PC-3 (cell line): Measurements from ENCODE around the gene ITPR3. TPM values are rescaled to one million over a fixed set of nuclear protein-coding genes. Genes with fewer than 3 reads are reported as not detected.

ENCODE experiments used
- ATAC-seq: fragments of 200-7000 bp; cut with Tn5 transposase; 2 replicates; pipeline ENCODE4 v1.9.1; 2020; ENCODE audit warnings: mild to moderate bottlenecking, moderate library complexity
- BruUV-seq: library from RNA; stranded (reverse); fragments of 400-500 nt; replicated peaks from 2 replicates; lab custom pipeline; 2021; lab: Mats Ljungman, UMichigan
- CTCF ChIA-PET: fragments of 300-600 bp; sonication (Branson Sonifier 250); formaldehyde crosslinking; loops from one replicate; lab custom pipeline; 2022; ENCODE audit warnings: antibody characterized with exemption; lab: Charles Lee
- POLR2A ChIA-PET: fragments of 300-600 bp; sonication (Branson Sonifier 250); formaldehyde crosslinking; loops from one replicate; lab custom pipeline; 2022; ENCODE audit warnings: antibody characterized with exemption; ENCODE audit not compliant: unreplicated experiment; lab: Charles Lee
- DNase-seq: peaks from one replicate; pipeline ENCODE4 v3.0.0-alpha.2; 2015
- H2AFZ ChIP-seq: fragments of 300-600 bp; sonication (generic); 2 replicates; pipeline ENCODE4 v1.6.0; 2016; ENCODE audit warnings: antibody characterized with exemption, low read length
- H3F3A ChIP-seq: fragments of 300-600 bp; sonication (generic); one replicate; pipeline ENCODE4 v1.6.0; 2017; ENCODE audit warnings: antibody characterized with exemption, low read length, control low read depth, mild to moderate bottlenecking; ENCODE audit not compliant: unreplicated experiment
- H3K27ac ChIP-seq: fragments of 300-600 bp; sonication (generic); 2 replicates; pipeline ENCODE4 v1.5.1; 2016; ENCODE audit warnings: mild to moderate bottlenecking, low read length
- H3K27me3 ChIP-seq: fragments of 300-600 bp; sonication (generic); 2 replicates; pipeline ENCODE4 v1.6.1; 2016; ENCODE audit warnings: low read length, mixed read lengths
- H3K36me3 ChIP-seq: fragments of 300-600 bp; sonication (generic); 2 replicates; pipeline ENCODE4 v1.6.1; 2016; ENCODE audit warnings: low read depth, mixed run types, low read length, mixed read lengths
- H3K4me1 ChIP-seq: fragments of 300-600 bp; sonication (generic); 2 replicates; pipeline ENCODE4 v1.5.1; 2016; ENCODE audit warnings: low read length; ENCODE audit not compliant: insufficient read depth
- H3K4me2 ChIP-seq: fragments of 300-600 bp; sonication (generic); 2 replicates; pipeline ENCODE4 v1.6.0; 2016; ENCODE audit warnings: low read length
- H3K4me3 ChIP-seq: fragments of 300-600 bp; sonication (generic); 2 replicates; pipeline ENCODE4 v1.5.1; 2016; ENCODE audit warnings: mild to moderate bottlenecking, low read length, mixed read lengths
- H3K79me2 ChIP-seq: fragments of 300-600 bp; sonication (generic); 2 replicates; pipeline ENCODE4 v1.6.1; 2017; ENCODE audit warnings: low read length, mixed read lengths
- H3K9ac ChIP-seq: fragments of 300-600 bp; sonication (generic); 2 replicates; pipeline ENCODE4 v1.6.0; 2016; ENCODE audit warnings: mild to moderate bottlenecking, low read length
- H3K9me2 ChIP-seq: fragments of 300-600 bp; sonication (generic); replicated peaks from 2 replicates; pipeline ENCODE4 v1.6.1; 2016; ENCODE audit warnings: mixed run types, low read length, mixed read lengths
- H3K9me3 ChIP-seq: fragments of 300-600 bp; sonication (generic); 2 replicates; pipeline ENCODE4 v1.6.1; 2016; ENCODE audit warnings: low read length, mixed read lengths
- H4K20me1 ChIP-seq: fragments of 300-600 bp; sonication (generic); 2 replicates; pipeline ENCODE4 v1.6.1; 2016; ENCODE audit warnings: low read length, mixed read lengths
- CTCF ChIP-seq: fragments of 300-600 bp; sonication (generic); conservative IDR thresholded peaks from 2 replicates; pipeline ENCODE4 v1.5.1; 2017; ENCODE audit warnings: antibody characterized with exemption, low read depth, mild to moderate bottlenecking, low read length
- EZH2 ChIP-seq: fragments of 300-600 bp; sonication (generic); IDR thresholded peaks from one replicate; pipeline ENCODE4 v1.6.1; 2017; ENCODE audit warnings: antibody characterized with exemption, mild to moderate bottlenecking, low read length; ENCODE audit not compliant: unreplicated experiment
- EZH2phosphoT487 ChIP-seq: fragments of 300-600 bp; sonication (generic); IDR thresholded peaks from 2 replicates; pipeline ENCODE4 v1.6.1; 2018; ENCODE audit warnings: mild to moderate bottlenecking, antibody characterized with exemption, low read length, borderline replicate concordance
- intact Hi-C: fragments of 100-400 bp; cut with micrococcal nuclease; formaldehyde crosslinking; loops from 2 replicates; pipeline ENCODE4 v1.9.0; 2023
- total RNA-seq: library from RNA; depleted of rRNA; stranded (reverse); fragments of >200 nt; gene quantifications from 2 replicates; pipeline ENCODE4 v1.2.3, GENCODE V29; 2014

ITPR3 gene
- total RNA-seq, 1 experiment from 2014 or later, result 41.8 TPM

- ChIA-PET POLR2A (no interaction called here), CTCF (interaction anchor here (0.5 kb wide), 1 partner anchor 9 kb away, joined by 3 read pairs; no protein-coding TSS in a partner anchor)
- Histone ChIP-seq H2AFZ (no peak overlapping the region), H3K9me3 (no peaks in the 10 kb centered on the region), H3K79me2 (no peaks in the 10 kb centered on the region), H3K9me2 (no peaks in the 10 kb centered on the region), H4K20me1 (no peaks in the 10 kb centered on the region), H3K4me2 (no peak overlapping the region), H3K27me3 (no peaks in the 10 kb centered on the region), H3K36me3 (no peaks in the 10 kb centered on the region), H3F3A (no peaks in the 10 kb centered on the region), H3K4me3 (no peak overlapping the region), H3K4me1 (peaks cover 20% of the 10 kb centered on the region), H3K9ac (no peak overlapping the region), H3K27ac (no peak overlapping the region)
- TF ChIP-seq EZH2phosphoT487 (no peak), EZH2 (no peak), CTCF (no peak)
- ATAC-seq (no peak), DNase-seq (no peak)
- intact Hi-C loops, result no loop called here
- BruUV-seq, result no TSS peak
Measured at GRCh38 chr6:33610779-33611732, 10.1 kb upstream of the ITPR3 start.

- Histone ChIP-seq H3K79me2 (no peaks in the 10 kb centered on the region), H3K9ac (no peak overlapping the region), H2AFZ (peak overlapping the region; percentile 65), H3K9me2 (no peaks in the 10 kb centered on the region), H3K36me3 (no peaks in the 10 kb centered on the region), H3K4me3 (no peak overlapping the region), H3F3A (no peaks in the 10 kb centered on the region), H3K4me1 (peaks cover 20% of the 10 kb centered on the region), H3K27me3 (no peaks in the 10 kb centered on the region), H3K4me2 (no peak overlapping the region), H3K27ac (no peak overlapping the region), H4K20me1 (no peaks in the 10 kb centered on the region), H3K9me3 (no peaks in the 10 kb centered on the region)
- no peak for TF ChIP-seq EZH2
- no peak for TF ChIP-seq EZH2phosphoT487
- no peak for TF ChIP-seq CTCF
- DNase-seq (no peak), ATAC-seq (no peak)
- ChIA-PET POLR2A (interaction anchor here (0.6 kb wide), 1 partner anchor 32 kb away, joined by 5 read pairs; no protein-coding TSS in a partner anchor), CTCF (no interaction called here)
- no TSS peak for BruUV-seq
- intact Hi-C loops, result no loop called here
Measured at GRCh38 chr6:33613146-33613794, 7.9 kb upstream of the ITPR3 start.
